NK-92 treated with Interleukin-12 subunit alpha and Interleukin-12 subunit beta, amount 100 ng/mL, for 24 hours (cell line): ENCODE measurements around the gene MYO16.

ENCODE experiments used
- DNase-seq: peaks from one replicate; lab custom pipeline; 2025; lab: John Stamatoyannopoulos, UW

Gene MYO16

DNA sequence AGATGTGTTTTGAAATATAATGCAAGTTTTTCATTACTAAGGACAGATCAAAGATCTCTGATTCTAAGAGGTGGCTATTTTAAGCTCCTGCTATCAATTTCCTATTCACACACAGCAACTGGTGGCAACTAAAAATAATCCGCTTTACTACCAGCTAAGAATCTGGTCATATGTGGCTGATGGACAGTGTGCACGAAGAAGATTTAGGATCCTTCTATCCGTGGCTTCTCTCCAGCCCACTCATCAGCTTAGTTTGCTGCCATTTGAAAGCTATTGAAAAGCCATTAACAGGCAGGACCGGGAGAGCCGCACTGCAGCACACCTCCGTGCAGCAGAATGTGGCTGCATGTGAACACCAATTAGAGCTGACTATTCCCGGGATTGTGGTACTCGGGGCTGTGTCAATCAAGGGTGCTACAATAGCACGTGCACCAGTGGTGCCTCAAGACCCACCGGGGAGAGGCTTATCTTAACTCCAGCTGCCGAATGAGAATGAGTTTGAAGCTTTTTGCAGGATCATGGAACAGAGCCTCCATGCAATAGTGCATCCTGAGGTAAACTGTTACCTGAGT, at the start of gene MYO16:
MYO16 (plus strand) TSS at position 431 of the 572 bp plus-strand sequence. CDS start 234 bp downstream, outside the sequence.
- no peak for DNase-seq

- no peak for DNase-seq
These were observed 42.6 kb upstream of the MYO16 start for GRCh38 chr13:108586826-108587225.

- DNase-seq, result no peak
These were observed 40.9 kb upstream of the MYO16 start for GRCh38 chr13:108588516-108588915.

DNA sequence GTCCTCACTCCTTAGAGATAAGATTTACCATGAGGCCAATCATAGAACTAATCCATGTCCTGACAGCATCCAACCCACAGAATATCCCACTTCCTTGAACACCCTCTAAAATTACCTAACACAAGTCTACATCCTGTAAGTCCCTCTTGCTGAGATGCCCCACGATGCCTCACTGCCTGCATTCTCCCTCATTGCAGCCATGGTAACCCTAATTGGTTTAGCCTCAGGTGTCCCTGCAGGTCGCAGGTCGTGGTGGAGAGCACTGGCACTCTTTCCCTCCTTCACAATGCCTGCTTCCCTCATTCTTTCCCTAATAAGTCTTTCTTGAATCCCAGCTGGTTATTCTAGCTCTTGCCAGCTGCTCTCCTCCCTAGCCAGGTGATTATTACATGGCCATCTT, 35.3 kb upstream of the MYO16 start:
- no peak for DNase-seq

DNA sequence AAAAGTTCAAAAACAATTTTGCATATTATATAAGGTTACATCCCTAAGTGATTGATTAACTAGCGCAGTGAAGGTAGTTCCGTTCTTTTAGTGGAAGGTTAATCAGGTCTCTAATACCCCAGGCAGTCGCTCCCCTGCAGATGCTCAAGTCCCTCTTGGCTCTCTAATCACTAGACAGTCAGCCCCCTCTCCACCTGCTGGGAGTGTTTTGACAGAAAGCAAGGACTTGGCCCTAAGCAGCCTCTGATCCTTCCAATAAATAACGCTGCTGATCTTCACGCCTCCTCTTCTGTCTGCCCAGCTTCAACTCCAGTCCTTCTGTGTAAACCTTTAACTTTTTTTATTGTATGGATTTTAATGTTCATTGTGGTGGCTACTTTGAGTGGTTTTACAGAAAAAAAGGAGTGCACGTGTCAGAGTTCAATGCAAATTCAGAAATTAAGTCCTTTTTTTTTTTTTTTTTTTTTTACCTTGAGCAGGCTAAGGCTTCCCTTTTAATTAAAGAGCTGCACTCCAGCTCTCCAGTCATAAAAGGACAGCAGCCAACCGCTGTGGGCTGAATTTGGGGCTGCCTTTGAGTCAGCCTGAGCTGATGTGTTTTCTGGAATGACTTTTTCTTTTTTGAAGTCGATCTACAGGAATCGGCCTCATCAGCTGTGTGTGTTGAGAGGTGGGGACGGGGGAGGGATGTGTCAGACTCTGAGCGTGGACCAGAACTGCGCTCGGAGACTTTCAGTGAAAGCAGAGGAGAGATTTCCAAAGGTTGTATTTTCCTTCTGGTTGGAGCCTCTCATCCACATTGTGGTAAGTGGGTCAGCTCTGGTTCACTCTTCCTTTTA, 33.8 kb upstream of the MYO16 start:
- no peak for DNase-seq

DNA sequence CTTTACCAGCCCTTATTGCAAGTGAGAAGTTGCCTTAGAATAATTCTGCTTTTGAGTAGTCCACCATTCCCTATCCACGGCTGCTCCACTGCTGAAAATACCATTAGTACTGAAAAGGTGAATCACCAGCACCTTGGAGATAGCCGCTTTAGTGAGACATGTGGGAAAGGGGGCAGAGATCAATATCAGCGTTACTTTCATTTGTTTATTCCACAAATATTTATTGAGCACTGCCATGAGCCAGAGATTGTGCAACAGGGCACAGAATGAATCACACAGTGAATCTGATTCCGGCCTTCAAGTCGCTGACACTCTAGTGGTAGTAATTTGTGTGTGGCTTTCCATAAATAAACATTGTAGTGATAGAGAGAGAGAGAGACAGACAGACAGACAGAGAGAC, 31.5 kb upstream of the MYO16 start:
- DNase-seq, result no peak

GRCh38 chr13:108606424-108606823, 23.0 kb upstream of the MYO16 start:
- no peak for DNase-seq

- DNase-seq, result no peak
These were observed 20.1 kb upstream of the MYO16 start for GRCh38 chr13:108609353-108609752.

DNA sequence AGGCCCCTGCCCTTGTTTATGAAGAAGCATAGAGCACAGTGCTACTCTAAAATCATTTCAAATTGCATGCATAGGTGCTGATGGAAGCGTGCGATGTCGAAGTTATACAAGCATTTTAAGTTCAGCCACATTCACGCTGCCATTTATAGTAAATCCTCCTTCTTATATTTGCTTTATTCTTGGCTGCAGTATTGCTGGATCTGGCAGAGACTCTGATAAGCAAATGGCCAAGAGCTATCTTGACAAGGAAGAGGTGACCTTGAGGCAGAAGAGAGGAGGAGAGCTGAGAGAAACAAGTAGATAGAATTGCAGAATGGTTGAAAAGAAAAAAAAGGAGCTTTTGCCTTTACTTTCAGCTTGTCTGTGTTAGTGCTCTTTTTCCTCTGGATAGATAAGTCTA, 18.9 kb upstream of the MYO16 start:
- no peak for DNase-seq

- DNase-seq, result no peak
These were observed 14.2 kb upstream of the MYO16 start for GRCh38 chr13:108615241-108615640.

GRCh38 chr13:108618233-108618632, 11.2 kb upstream of the MYO16 start:
- DNase-seq, result no peak

DNA sequence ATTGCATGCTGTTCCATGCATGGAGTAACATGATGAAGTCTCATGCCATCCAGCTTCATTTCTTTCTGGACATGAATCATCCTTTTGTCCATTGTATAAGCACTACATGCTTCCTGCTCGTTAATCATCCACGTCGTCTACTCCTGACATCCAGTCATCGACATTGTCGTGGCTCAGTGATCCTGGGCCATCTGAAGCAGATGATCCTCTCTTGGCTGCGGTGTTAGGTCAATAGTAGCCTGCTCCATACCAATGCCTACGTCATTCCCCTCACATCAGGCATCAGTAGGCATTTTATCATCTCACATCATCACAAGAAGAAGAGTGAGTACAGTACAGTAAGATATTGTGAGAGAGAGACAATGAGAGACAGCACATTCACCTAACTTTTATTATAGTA, 7.9 kb upstream of the MYO16 start:
- no peak for DNase-seq

DNA sequence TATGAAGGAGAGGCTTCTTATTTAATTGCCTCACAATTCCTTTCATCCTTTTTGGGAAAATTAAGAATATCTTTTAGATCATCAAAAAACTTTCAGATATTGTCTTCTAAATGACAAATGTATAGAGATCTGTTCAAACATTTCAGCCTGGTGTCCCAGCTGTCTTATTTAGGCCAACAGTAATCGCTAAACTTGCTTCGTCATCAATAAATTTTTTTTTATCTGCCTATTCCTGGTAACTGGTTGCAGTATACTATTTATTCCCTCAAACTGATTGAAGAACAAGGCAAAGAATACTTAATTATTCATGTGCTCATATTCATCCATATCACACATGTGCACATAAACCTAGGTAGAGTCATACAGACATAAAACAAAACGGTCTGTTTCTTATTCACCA, 5.3 kb upstream of the MYO16 start:
- DNase-seq, result no peak

DNA sequence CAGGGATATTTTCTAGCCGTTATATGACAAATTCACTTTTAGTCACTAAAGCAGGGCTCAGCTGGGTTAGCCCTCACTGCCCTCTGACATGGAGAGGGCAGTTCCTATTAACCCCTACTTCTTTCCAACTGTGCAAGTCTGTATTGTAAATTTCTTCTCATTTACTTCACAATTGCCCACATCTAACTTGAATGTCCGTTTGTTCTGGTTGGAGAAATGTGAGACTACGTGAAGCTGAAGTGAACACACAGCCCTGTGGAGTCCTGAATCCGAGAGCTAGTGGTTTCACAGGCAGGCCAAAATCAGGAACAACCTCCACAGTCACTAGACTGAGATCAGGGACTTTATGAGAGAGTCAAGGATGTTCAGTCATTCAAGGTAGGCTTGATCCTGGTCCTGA, 4.4 kb upstream of the MYO16 start:
- DNase-seq, result no peak

DNA sequence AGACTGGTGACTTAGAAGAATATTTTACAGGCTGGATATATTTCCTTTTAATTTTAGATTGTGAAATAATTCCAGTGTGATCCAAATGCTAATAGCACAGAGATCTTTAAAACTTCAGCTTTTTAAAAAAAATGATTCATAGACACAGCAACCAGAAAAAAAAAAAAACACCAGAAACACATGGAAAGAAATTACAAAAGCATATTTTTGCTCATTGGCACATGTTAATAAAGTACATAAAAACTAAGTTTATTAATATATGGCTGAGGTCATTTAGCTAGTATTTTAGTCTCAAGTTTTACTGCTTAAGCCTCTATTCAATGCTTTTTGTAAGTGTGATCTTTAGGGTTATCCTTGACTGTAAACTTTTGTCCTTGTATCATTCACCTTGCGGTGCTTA, 577 bp downstream of the MYO16 start:
- no peak for DNase-seq

GRCh38 chr13:108632649-108633167, 3.3 kb downstream of the MYO16 start:
- no peak for DNase-seq

- DNase-seq, result no peak
These were observed 9.5 kb downstream of the MYO16 start for GRCh38 chr13:108638901-108639300.

DNA sequence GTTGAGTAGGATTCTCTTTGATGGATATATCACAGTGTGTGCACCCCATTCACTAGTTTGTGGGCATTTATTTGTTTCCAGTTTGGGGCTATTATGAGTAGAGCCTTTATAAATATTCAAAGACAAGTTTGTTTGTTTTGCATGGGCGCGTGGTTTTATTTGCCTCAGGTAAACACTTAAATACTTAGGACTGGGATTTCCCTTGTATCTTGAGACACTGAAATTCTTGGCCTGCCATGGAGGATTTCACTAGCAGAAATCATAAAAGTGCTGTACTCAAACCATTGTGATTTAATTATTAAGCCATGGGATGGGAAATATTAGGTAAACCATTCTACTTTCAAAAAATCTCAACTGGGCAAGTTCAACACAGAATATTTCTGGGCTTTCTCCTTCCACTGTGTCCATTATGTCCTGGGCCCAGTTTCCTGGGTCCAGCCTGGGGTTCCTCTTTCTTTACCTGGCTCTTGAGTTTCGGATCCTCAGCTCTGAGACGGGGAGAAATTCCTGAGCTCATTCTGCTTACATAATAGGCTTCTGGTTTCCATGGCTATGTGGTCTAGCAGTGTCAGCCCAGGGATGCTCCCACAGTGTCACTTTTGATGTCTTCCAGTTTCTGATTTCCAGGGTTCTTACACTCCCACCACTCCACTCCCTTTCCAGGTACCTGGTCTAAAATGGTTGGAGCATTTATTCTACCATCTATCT, 14.4 kb downstream of the MYO16 start:
- DNase-seq, result no peak

- DNase-seq, result no peak
These were observed 16.0 kb downstream of the MYO16 start for GRCh38 chr13:108645376-108645775.

GRCh38 chr13:108650271-108650670, 20.9 kb downstream of the MYO16 start:
- DNase-seq, result no peak

GRCh38 chr13:108656742-108657141, 27.3 kb downstream of the MYO16 start:
- DNase-seq, result no peak

DNA sequence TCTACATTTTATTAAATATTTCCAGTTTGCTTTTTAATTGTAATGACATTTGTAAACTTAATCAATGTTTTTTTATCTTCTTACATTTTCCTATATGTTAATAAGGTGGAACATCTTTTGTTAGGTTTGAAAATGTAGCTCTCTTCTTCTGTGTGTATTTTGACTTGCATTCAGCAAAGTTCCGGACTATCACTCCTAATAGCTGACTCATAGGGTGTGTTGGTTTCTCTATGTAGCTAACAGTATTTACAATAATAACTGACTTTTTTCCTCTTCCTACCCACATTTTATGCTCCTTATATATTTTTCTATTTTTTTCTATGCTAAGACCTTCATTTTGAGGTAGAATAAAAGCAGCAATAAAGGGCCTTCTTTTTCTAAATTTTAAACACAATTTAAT, 28.1 kb downstream of the MYO16 start:
- no peak for DNase-seq

- DNase-seq, result no peak
These were observed 33.1 kb downstream of the MYO16 start for GRCh38 chr13:108662528-108662927.
